Endodermal cell (in vitro differentiated cells): ENCODE measurements around the gene TMEM196. TPM values are rescaled to one million over a fixed set of nuclear protein-coding genes. Genes with fewer than 3 reads are reported as not detected.

Source experiments
- DNase-seq: peaks from one replicate; pipeline ENCODE4 v3.0.0-alpha.2; 2017
- H3K27ac ChIP-seq: 2 replicates; pipeline ENCODE4 v1.5.1; 2013; ENCODE audit warnings: mild to moderate bottlenecking, low read depth, low read length, moderate library complexity
- H3K27me3 ChIP-seq: 2 replicates; pipeline ENCODE4 v1.6.1; 2013; ENCODE audit warnings: mild to moderate bottlenecking, low read length, moderate library complexity; ENCODE audit not compliant: insufficient read depth, control insufficient read depth, poor library complexity, severe bottlenecking
- H3K36me3 ChIP-seq: 2 replicates; pipeline ENCODE4 v1.7.0; 2013; ENCODE audit warnings: mild to moderate bottlenecking, low read length, moderate library complexity; ENCODE audit not compliant: control insufficient read depth, insufficient read depth
- H3K4me1 ChIP-seq: one replicate; pipeline ENCODE4 v1.7.0; 2013; ENCODE audit warnings: low read length; ENCODE audit not compliant: control insufficient read depth, insufficient read depth
- H3K4me3 ChIP-seq: 2 replicates; pipeline ENCODE4 v1.5.1; 2013; ENCODE audit warnings: mild to moderate bottlenecking, low read length, moderate library complexity
- H3K9ac ChIP-seq: 2 replicates; pipeline ENCODE4 v1.6.1; 2013; ENCODE audit warnings: mild to moderate bottlenecking, low read length, moderate library complexity; ENCODE audit not compliant: poor library complexity, severe bottlenecking; ENCODE audit errors: extremely low read depth
- H3K9me3 ChIP-seq: 2 replicates; pipeline ENCODE4 v1.6.1; 2013; ENCODE audit warnings: mild to moderate bottlenecking, low read length, moderate library complexity; ENCODE audit not compliant: control insufficient read depth
- H3K27ac Mint-ChIP-seq: 2 replicates; pipeline ENCODE4 v1.8.0; 2020; ENCODE audit warnings: mixed read lengths
- H3K27me3 Mint-ChIP-seq: 2 replicates; pipeline ENCODE4 v1.8.0; 2021; ENCODE audit warnings: mild to moderate bottlenecking, mixed read lengths; ENCODE audit not compliant: insufficient read depth
- H3K36me3 Mint-ChIP-seq: 2 replicates; pipeline ENCODE4 v1.8.0; 2020; ENCODE audit warnings: low read depth, mixed read lengths
- H3K4me1 Mint-ChIP-seq: 2 replicates; pipeline ENCODE4 v1.8.0; 2020; ENCODE audit warnings: mixed read lengths
- H3K4me3 Mint-ChIP-seq: 2 replicates; pipeline ENCODE4 v1.8.0; 2020; ENCODE audit warnings: mild to moderate bottlenecking, moderate library complexity, mixed read lengths
- H3K9me3 Mint-ChIP-seq: 2 replicates; pipeline ENCODE4 v1.8.0; 2020; ENCODE audit warnings: mild to moderate bottlenecking, mixed read lengths
- CTCF ChIP-seq: fragments of 200-600 bp; sonication (generic); conservative IDR thresholded peaks from 2 replicates; pipeline ENCODE4 v1.5.0; 2021; ENCODE audit warnings: antibody characterized with exemption, mild to moderate bottlenecking
- whole genome bisulfite sequencing, 2 experiments: methylation state at CpG; one replicate each; pipeline versions ENCODE4 v1.1.5 to v1.1.7; 2013; ENCODE audit warnings: missing lambda C conversion rate in 2 of 2, mixed read lengths in 1 of 2; ENCODE audit not compliant: insufficient coverage in 1 of 2, insufficient read length in 1 of 2; 5-methylcytosine and 5-hydroxymethylcytosine counted together
- total RNA-seq, 2 donors: library from RNA; stranded (reverse); fragmentation: NEBNext Ultra II Directional in 1 of 2; extraction: Animal tissue kit (Norgen Biotek cat#: 25700) in 1 of 2; gene quantifications; 2 replicates in 1 of 2; 3 replicates in 1 of 2; pipeline ENCODE4 v1.2.1, GENCODE V29; 2021

The TMEM196 gene
- total RNA-seq, 2 donors from 2014 or later = not detected

GRCh38 chr7:19772306-19772705, 1.1 kb downstream of the TMEM196 start:
- Histone ChIP-seq H3K9me3 (no peaks in the 10 kb centered on the region), H3K36me3 (no peaks in the 10 kb centered on the region), H3K4me1 (peaks cover 3% of the 10 kb centered on the region), H3K9ac (no peak overlapping the region), H3K4me3 (peak overlapping the region; percentile 82), H3K27ac (no peak overlapping the region), H3K27me3 (peaks cover 37% of the 10 kb centered on the region)
- no peak overlapping the region for H3K27ac Mint-ChIP-seq
- no peaks in the 10 kb centered on the region for H3K36me3 Mint-ChIP-seq
- peak overlapping the region; percentile 55 for H3K4me3 Mint-ChIP-seq
- no peaks in the 10 kb centered on the region for H3K9me3 Mint-ChIP-seq
- peak; percentile 70 for DNase-seq
- H3K4me1 Mint-ChIP-seq = peaks cover 8% of the 10 kb centered on the region
- no peak for TF ChIP-seq CTCF
- H3K27me3 Mint-ChIP-seq = peaks cover 56% of the 10 kb centered on the region
- WGBS, 2 experiments = 4 to 6% methylated on average over 4 to 17 of the region's 17 CpGs

- H3K4me1 Mint-ChIP-seq = no peaks in the 10 kb centered on the region
- Histone ChIP-seq H3K9ac (no peak overlapping the region), H3K27me3 (no peaks in the 10 kb centered on the region), H3K27ac (no peak overlapping the region), H3K4me1 (no peaks in the 10 kb centered on the region), H3K36me3 (no peaks in the 10 kb centered on the region), H3K9me3 (no peaks in the 10 kb centered on the region), H3K4me3 (no peak overlapping the region)
- H3K27me3 Mint-ChIP-seq = no peaks in the 10 kb centered on the region
- no peak for TF ChIP-seq CTCF
- H3K36me3 Mint-ChIP-seq = no peaks in the 10 kb centered on the region
- no peak for DNase-seq
- 90 to 93% methylated on average over 2 to 3 of the region's 3 CpGs for WGBS, 2 experiments
- no peaks in the 10 kb centered on the region for H3K9me3 Mint-ChIP-seq
- no peak overlapping the region for H3K4me3 Mint-ChIP-seq
- no peak overlapping the region for H3K27ac Mint-ChIP-seq
Observed at GRCh38 chr7:19762631-19763030, 10.8 kb downstream of the TMEM196 start.

- H3K9me3 Mint-ChIP-seq = no peaks in the 10 kb centered on the region
- H3K4me3 ChIP-seq = no peak overlapping the region
- H3K4me1 Mint-ChIP-seq = no peaks in the 10 kb centered on the region
- H3K36me3 ChIP-seq = no peaks in the 10 kb centered on the region
- TF ChIP-seq CTCF = peak; percentile 84
- no peaks in the 10 kb centered on the region for H3K4me1 ChIP-seq
- no peaks in the 10 kb centered on the region for H3K36me3 Mint-ChIP-seq
- no peaks in the 10 kb centered on the region for H3K27me3 ChIP-seq
- H3K9ac ChIP-seq = no peak overlapping the region
- H3K27me3 Mint-ChIP-seq = no peaks in the 10 kb centered on the region
- no peak overlapping the region for H3K27ac ChIP-seq
- no peak for DNase-seq
- 0 to 44% methylated on average over 1 to 6 of the region's 6 CpGs for WGBS, 2 experiments
- no peak overlapping the region for H3K4me3 Mint-ChIP-seq
- H3K9me3 ChIP-seq = no peaks in the 10 kb centered on the region
- no peak overlapping the region for H3K27ac Mint-ChIP-seq
Observed at GRCh38 chr7:19754521-19755116, 18.8 kb downstream of the TMEM196 start.
